GM19099 (cell line): Measurements from ENCODE around the gene RTL1.

Experiments used
- POLR2A ChIP-seq: IDR thresholded peaks from 3 replicates; pipeline ENCODE4 v1.6.1; 2011; ENCODE audit warnings: low read depth; ENCODE audit not compliant: insufficient read length; ENCODE audit errors: extremely low read depth

Gene RTL1

GRCh38 chr14:100865682-100866591 is 37.6 kb downstream of the RTL1 start:
- TF ChIP-seq POLR2A = no peak

GRCh38 chr14:100864960-100865681 is 38.4 kb downstream of the RTL1 start:
- TF ChIP-seq POLR2A = no peak

GRCh38 chr14:100864206-100864605 is 39.3 kb downstream of the RTL1 start:
- no peak for TF ChIP-seq POLR2A

- no peak for TF ChIP-seq POLR2A
Measured at GRCh38 chr14:100862793-100863192, 40.7 kb downstream of the RTL1 start.

GRCh38 chr14:100862277-100862676 is 41.2 kb downstream of the RTL1 start:
- no peak for TF ChIP-seq POLR2A

- TF ChIP-seq POLR2A = no peak
Measured at GRCh38 chr14:100861937-100862247, 41.6 kb downstream of the RTL1 start.

GRCh38 chr14:100861188-100861936 is 42.2 kb downstream of the RTL1 start:
- TF ChIP-seq POLR2A = no peak

- TF ChIP-seq POLR2A = no peak
Measured at GRCh38 chr14:100860556-100861187, 42.9 kb downstream of the RTL1 start.

DNA sequence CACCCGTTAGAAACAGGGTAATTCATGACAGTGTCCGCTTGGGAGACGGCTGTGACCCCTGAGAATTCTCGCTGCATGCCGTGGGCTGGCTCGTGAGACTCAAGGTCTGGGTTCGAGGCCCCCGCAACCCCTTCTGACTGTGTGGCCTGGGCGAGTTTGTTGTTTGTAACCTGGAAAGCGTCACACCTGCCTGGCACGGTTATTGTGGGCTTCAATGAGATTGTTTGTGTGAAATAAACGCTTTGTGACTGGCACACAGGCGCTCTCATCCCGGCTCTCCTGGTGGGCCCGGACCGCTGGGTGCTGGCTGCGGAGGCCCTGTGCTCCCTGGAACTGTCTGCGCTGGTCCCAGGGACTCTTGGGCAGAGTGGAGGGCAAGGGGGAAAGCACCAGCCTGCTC is 43.7 kb downstream of the RTL1 start:
- no peak for TF ChIP-seq POLR2A

DNA sequence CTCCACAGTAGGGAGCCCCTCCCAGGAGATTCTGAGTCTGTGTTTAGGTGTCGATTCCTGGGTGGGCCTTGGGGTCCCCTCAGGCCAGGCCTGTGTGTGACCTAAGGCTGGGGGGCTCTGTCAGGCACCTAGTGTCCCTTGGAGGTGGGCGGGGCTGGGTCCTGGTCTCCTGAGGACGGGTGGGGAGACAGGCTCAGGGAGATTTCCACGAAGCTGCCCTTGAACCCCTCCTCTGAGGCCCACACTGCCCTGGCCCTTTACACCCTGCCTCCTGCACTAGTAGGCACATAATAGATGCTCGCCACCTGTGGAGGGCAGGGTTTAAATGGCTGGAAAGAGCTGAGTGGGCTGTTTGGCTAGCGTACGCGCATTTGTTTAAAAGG is 44.7 kb downstream of the RTL1 start:
- TF ChIP-seq POLR2A = no peak

- TF ChIP-seq POLR2A = no peak
Measured at GRCh38 chr14:100857923-100858837, 45.3 kb downstream of the RTL1 start.

GRCh38 chr14:100857233-100857922 is 46.1 kb downstream of the RTL1 start:
- no peak for TF ChIP-seq POLR2A
